ENCODE measurements around the gene PNPLA3.

PNPLA3 gene

GRCh38 chr22:43993072-43993760 is 69.6 kb downstream of the PNPLA3 start:
- no peak overlapping the region for H3K4me3 Mint-ChIP-seq
- H3K27ac Mint-ChIP-seq: no peak overlapping the region
- H3K9me3 Mint-ChIP-seq: no peaks in the 10 kb centered on the region
- H3K36me3 Mint-ChIP-seq (ENCODE audit: low read depth): peaks cover 51% of the 10 kb centered on the region
- peak; percentile 49 for DNase-seq (ENCODE audit: low spot score)
- H3K27me3 Mint-ChIP-seq (ENCODE audit: low read depth): no peaks in the 10 kb centered on the region
- H3K4me1 Mint-ChIP-seq (ENCODE audit: low read depth): peaks cover 17% of the 10 kb centered on the region

- Mint-ChIP-seq H3K36me3 (ENCODE audit: low read depth) (peaks cover 50% of the 10 kb centered on the region), H3K27me3 (ENCODE audit: low read depth) (no peaks in the 10 kb centered on the region), H3K4me1 (ENCODE audit: low read depth) (peaks cover 17% of the 10 kb centered on the region), H3K9me3 (no peaks in the 10 kb centered on the region), H3K27ac (no peak overlapping the region), H3K4me3 (no peak overlapping the region)
- no peak for DNase-seq (ENCODE audit: low spot score)
Observed at GRCh38 chr22:43994006-43994405, 70.4 kb downstream of the PNPLA3 start.

- Mint-ChIP-seq H3K4me3 (no peak overlapping the region), H3K36me3 (ENCODE audit: low read depth) (peaks cover 48% of the 10 kb centered on the region), H3K27ac (no peak overlapping the region), H3K4me1 (ENCODE audit: low read depth) (peaks cover 17% of the 10 kb centered on the region), H3K9me3 (no peaks in the 10 kb centered on the region), H3K27me3 (ENCODE audit: low read depth) (no peaks in the 10 kb centered on the region)
- no peak for DNase-seq (ENCODE audit: low spot score)
Observed at GRCh38 chr22:43994416-43994815, 70.8 kb downstream of the PNPLA3 start.

GRCh38 chr22:43995057-43995685 is 71.6 kb downstream of the PNPLA3 start:
- no peak for DNase-seq (ENCODE audit: low spot score)
- no peaks in the 10 kb centered on the region for H3K27me3 Mint-ChIP-seq (ENCODE audit: low read depth)
- H3K36me3 Mint-ChIP-seq (ENCODE audit: low read depth): peaks cover 44% of the 10 kb centered on the region
- H3K27ac Mint-ChIP-seq: peak overlapping the region; percentile 50
- peaks cover 17% of the 10 kb centered on the region for H3K4me1 Mint-ChIP-seq (ENCODE audit: low read depth)
- peak overlapping the region; percentile 92 for H3K4me3 Mint-ChIP-seq
- no peaks in the 10 kb centered on the region for H3K9me3 Mint-ChIP-seq

- H3K36me3 Mint-ChIP-seq (ENCODE audit: low read depth): peaks cover 42% of the 10 kb centered on the region
- peak overlapping the region; percentile 89 for H3K27ac Mint-ChIP-seq
- H3K27me3 Mint-ChIP-seq (ENCODE audit: low read depth): no peaks in the 10 kb centered on the region
- peaks cover 17% of the 10 kb centered on the region for H3K4me1 Mint-ChIP-seq (ENCODE audit: low read depth)
- H3K4me3 Mint-ChIP-seq: peak overlapping the region; percentile 92
- no peaks in the 10 kb centered on the region for H3K9me3 Mint-ChIP-seq
- no peak for DNase-seq (ENCODE audit: low spot score)
Observed at GRCh38 chr22:43995798-43996169, 72.2 kb downstream of the PNPLA3 start.

- DNase-seq (ENCODE audit: low spot score): peak; percentile 68
Observed at GRCh38 chr22:43996170-43996980, 72.8 kb downstream of the PNPLA3 start.

GRCh38 chr22:43996981-43997265 is 73.3 kb downstream of the PNPLA3 start:
- no peaks in the 10 kb centered on the region for H3K27me3 Mint-ChIP-seq (ENCODE audit: low read depth)
- DNase-seq (ENCODE audit: low spot score): no peak
- H3K36me3 Mint-ChIP-seq (ENCODE audit: low read depth): peaks cover 41% of the 10 kb centered on the region
- H3K4me3 Mint-ChIP-seq: peak overlapping the region; percentile 34
- H3K9me3 Mint-ChIP-seq: no peaks in the 10 kb centered on the region
- H3K27ac Mint-ChIP-seq: no peak overlapping the region
- peaks cover 17% of the 10 kb centered on the region for H3K4me1 Mint-ChIP-seq (ENCODE audit: low read depth)

More at GRCh38 chr22:43996170-43996980, 72.8 kb downstream of the PNPLA3 start:
- H3K27me3 Mint-ChIP-seq (ENCODE audit: low read depth): no peaks in the 10 kb centered on the region
- H3K27ac Mint-ChIP-seq: peak overlapping the region; percentile 89
- peaks cover 17% of the 10 kb centered on the region for H3K4me1 Mint-ChIP-seq (ENCODE audit: low read depth)
- peaks cover 42% of the 10 kb centered on the region for H3K36me3 Mint-ChIP-seq (ENCODE audit: low read depth)
- H3K9me3 Mint-ChIP-seq: no peaks in the 10 kb centered on the region
- H3K4me3 Mint-ChIP-seq: peak overlapping the region; percentile 92

All from T-helper 2 cell treated with Interferon-gamma antibody and Interleukin-4, amounts not matched to agents 5 μg/mL and 100 μg/mL, for 36 hours (primary cell).